ENCODE data around the gene SFXN5. TPM values are rescaled to one million over a fixed set of nuclear protein-coding genes. Genes with fewer than 3 reads are reported as not detected.
"Not testable (repeated sequence)": the region's sequence is repeated elsewhere in the genome, so short reads cannot be mapped to it uniquely, and the experiment has no call there.

SFXN5 gene
- total RNA-seq, 2 donors from 2014 or later: 27.3 to 32.4 TPM

DNA sequence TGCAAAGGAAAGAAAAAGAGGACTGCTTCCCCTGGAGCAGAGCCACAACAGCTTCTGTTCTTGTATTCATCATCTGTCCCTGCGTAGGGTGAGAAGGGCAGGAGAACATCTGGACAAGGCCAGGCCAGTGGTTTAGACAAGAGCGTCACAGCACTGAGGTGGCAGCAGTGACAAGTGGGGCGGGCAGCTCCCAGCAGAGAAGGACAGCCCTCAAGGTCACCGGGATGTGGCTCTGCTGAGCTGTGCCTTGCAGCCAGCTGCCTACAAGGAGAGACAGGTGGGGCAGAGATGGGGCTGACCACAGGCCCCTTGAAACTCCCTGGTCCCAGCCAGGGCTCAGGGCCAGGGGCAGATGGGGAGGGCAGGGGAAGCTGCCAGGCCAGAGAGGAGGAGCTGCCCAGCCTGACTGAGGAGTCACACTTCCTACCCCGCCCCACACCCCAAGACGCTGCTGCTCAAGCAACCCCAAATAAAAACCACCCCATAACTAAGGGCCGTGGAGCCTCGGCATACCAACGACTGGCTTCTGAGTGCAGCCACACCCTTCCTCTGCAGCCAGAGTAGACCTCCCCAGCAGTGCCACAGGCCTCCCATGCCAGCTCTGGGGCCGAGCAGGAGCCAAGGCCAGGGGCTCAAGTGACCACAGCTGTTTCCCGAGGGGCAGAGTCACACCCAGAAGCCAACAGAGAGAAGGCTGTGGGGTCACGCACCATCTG is 35.9 kb upstream of the SFXN5 start:
- ATAC-seq (peak; percentile 36 to 50), DNase-seq (ENCODE audit: low spot score) (no peak)
- peaks cover 25 to 34% of the 10 kb centered on the region in 2 donors for H3K4me1 Mint-ChIP-seq (ENCODE audit: low read depth in 2 of 2)
- peak overlapping the region in 1 of 2 donors; percentile 26 for H3K27ac Mint-ChIP-seq
- no peaks in the 10 kb centered on the region for H3K36me3 Mint-ChIP-seq
- peaks cover 0 to 3% of the 10 kb centered on the region in 2 donors for H3K27me3 Mint-ChIP-seq
- no peaks in the 10 kb centered on the region for H3K9me3 Mint-ChIP-seq
- H3K4me3 Mint-ChIP-seq: peak overlapping the region; percentile 63

- Mint-ChIP-seq H3K4me3 (peak overlapping the region; percentile 63), H3K27ac (peak overlapping the region in 1 of 2 donors; percentile 26), H3K27me3 (peaks cover 0 to 3% of the 10 kb centered on the region in 2 donors), H3K9me3 (no peaks in the 10 kb centered on the region), H3K4me1 (ENCODE audit: low read depth in 2 of 2) (peaks cover 21 to 31% of the 10 kb centered on the region in 2 donors), H3K36me3 (no peaks in the 10 kb centered on the region)
- ATAC-seq (no peak), DNase-seq (ENCODE audit: low spot score) (no peak)
Observed at GRCh38 chr2:73106791-73107190, 35.3 kb upstream of the SFXN5 start.

GRCh38 chr2:73105511-73105971 is 34.0 kb upstream of the SFXN5 start:
- Mint-ChIP-seq H3K9me3 (no peaks in the 10 kb centered on the region), H3K27me3 (peaks cover 0 to under 1% of the 10 kb centered on the region in 2 donors), H3K27ac (no peak overlapping the region), H3K4me1 (ENCODE audit: low read depth in 2 of 2) (peaks cover 19 to 26% of the 10 kb centered on the region in 2 donors), H3K36me3 (no peaks in the 10 kb centered on the region), H3K4me3 (no peak overlapping the region)
- ATAC-seq (no peak), DNase-seq (ENCODE audit: low spot score) (no peak)

- DNase-seq (ENCODE audit: low spot score) (no peak), ATAC-seq (no peak)
- no peak overlapping the region for H3K4me3 Mint-ChIP-seq
- H3K36me3 Mint-ChIP-seq: no peaks in the 10 kb centered on the region
- H3K27me3 Mint-ChIP-seq: no peaks in the 10 kb centered on the region
- H3K9me3 Mint-ChIP-seq: no peaks in the 10 kb centered on the region
- H3K27ac Mint-ChIP-seq: no peak overlapping the region
- H3K4me1 Mint-ChIP-seq (ENCODE audit: low read depth in 2 of 2): peaks cover 19 to 25% of the 10 kb centered on the region in 2 donors
Observed at GRCh38 chr2:73104933-73105332, 33.4 kb upstream of the SFXN5 start.

DNA sequence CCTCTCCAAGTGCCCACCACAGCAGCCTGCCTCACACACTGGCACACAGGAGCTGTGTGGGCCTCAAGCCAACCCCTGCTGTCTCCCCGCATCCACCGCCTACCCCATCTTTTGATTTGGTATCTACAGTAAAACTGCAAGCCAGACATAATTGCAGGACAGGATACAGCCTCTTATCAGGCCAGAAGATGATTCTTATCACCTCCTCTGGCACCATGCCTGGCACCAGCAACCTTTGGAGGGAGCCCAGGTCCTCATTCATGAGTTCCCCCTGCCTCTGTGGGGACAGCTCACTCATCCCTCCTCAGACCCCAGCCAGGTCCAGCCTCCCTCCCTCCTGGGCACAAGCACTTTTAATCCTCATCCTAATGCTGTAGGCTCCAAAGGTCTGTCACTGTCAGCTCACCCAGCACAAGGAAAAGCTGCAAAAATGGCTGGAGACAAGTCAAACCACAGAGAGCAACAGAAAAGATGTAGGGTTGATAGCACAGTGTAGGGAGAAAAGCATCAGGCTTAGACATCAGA is 31.6 kb upstream of the SFXN5 start:
- Mint-ChIP-seq H3K36me3 (no peaks in the 10 kb centered on the region), H3K27me3 (no peaks in the 10 kb centered on the region), H3K27ac (no peak overlapping the region), H3K4me1 (ENCODE audit: low read depth in 2 of 2) (peaks cover 15 to 21% of the 10 kb centered on the region in 2 donors), H3K4me3 (no peak overlapping the region), H3K9me3 (no peaks in the 10 kb centered on the region)
- DNase-seq (ENCODE audit: low spot score) (no peak), ATAC-seq (no peak)

GRCh38 chr2:73101626-73102256 is 30.2 kb upstream of the SFXN5 start:
- ATAC-seq (no peak), DNase-seq (ENCODE audit: low spot score) (no peak)
- H3K36me3 Mint-ChIP-seq: no peaks in the 10 kb centered on the region
- H3K4me1 Mint-ChIP-seq (ENCODE audit: low read depth in 2 of 2): peaks cover 3 to 9% of the 10 kb centered on the region in 2 donors
- no peak overlapping the region for H3K4me3 Mint-ChIP-seq
- H3K27ac Mint-ChIP-seq: no peak overlapping the region
- H3K27me3 Mint-ChIP-seq: no peaks in the 10 kb centered on the region
- H3K9me3 Mint-ChIP-seq: no peaks in the 10 kb centered on the region

GRCh38 chr2:73100956-73101355 is 29.4 kb upstream of the SFXN5 start:
- H3K4me3 Mint-ChIP-seq: no peak overlapping the region
- ATAC-seq (no peak), DNase-seq (ENCODE audit: low spot score) (no peak)
- no peaks in the 10 kb centered on the region for H3K9me3 Mint-ChIP-seq
- no peak overlapping the region for H3K27ac Mint-ChIP-seq
- no peaks in the 10 kb centered on the region for H3K27me3 Mint-ChIP-seq
- H3K36me3 Mint-ChIP-seq: no peaks in the 10 kb centered on the region
- H3K4me1 Mint-ChIP-seq (ENCODE audit: low read depth in 2 of 2): peaks cover 6 to 7% of the 10 kb centered on the region in 2 donors

GRCh38 chr2:73099486-73099885 is 28.0 kb upstream of the SFXN5 start:
- DNase-seq (ENCODE audit: low spot score) (no peak), ATAC-seq (no peak)
- Mint-ChIP-seq H3K36me3 (no peaks in the 10 kb centered on the region), H3K4me1 (ENCODE audit: low read depth in 2 of 2) (peaks cover 4 to 7% of the 10 kb centered on the region in 2 donors), H3K4me3 (no peak overlapping the region), H3K27me3 (no peaks in the 10 kb centered on the region), H3K27ac (no peak overlapping the region), H3K9me3 (no peaks in the 10 kb centered on the region)

GRCh38 chr2:73095910-73096309 is 24.4 kb upstream of the SFXN5 start:
- no peak for DNase-seq (ENCODE audit: low spot score)
- ATAC-seq: no peak
- Mint-ChIP-seq H3K9me3 (no peaks in the 10 kb centered on the region), H3K36me3 (no peaks in the 10 kb centered on the region), H3K4me1 (ENCODE audit: low read depth in 2 of 2) (peaks cover 0 to 7% of the 10 kb centered on the region in 2 donors), H3K4me3 (no peak overlapping the region), H3K27ac (no peak overlapping the region), H3K27me3 (no peaks in the 10 kb centered on the region)

GRCh38 chr2:73093601-73094218 is 22.2 kb upstream of the SFXN5 start:
- not testable (repeated sequence) for H3K27me3 Mint-ChIP-seq; H3K4me3 Mint-ChIP-seq; H3K9me3 Mint-ChIP-seq; H3K36me3 Mint-ChIP-seq; H3K27ac Mint-ChIP-seq; ATAC-seq; DNase-seq (ENCODE audit: low spot score); H3K4me1 Mint-ChIP-seq (ENCODE audit: low read depth in 2 of 2)

GRCh38 chr2:73092146-73092783 is 20.8 kb upstream of the SFXN5 start:
- ATAC-seq (no peak), DNase-seq (ENCODE audit: low spot score) (no peak)
- Mint-ChIP-seq H3K27ac (no peak overlapping the region), H3K27me3 (no peaks in the 10 kb centered on the region), H3K36me3 (no peaks in the 10 kb centered on the region), H3K9me3 (no peaks in the 10 kb centered on the region), H3K4me3 (no peak overlapping the region), H3K4me1 (ENCODE audit: low read depth in 2 of 2) (peaks cover 0 to 7% of the 10 kb centered on the region in 2 donors)

GRCh38 chr2:73091696-73092095 is 20.2 kb upstream of the SFXN5 start:
- DNase-seq (ENCODE audit: low spot score) (no peak), ATAC-seq (no peak)
- Mint-ChIP-seq H3K9me3 (no peaks in the 10 kb centered on the region), H3K4me1 (ENCODE audit: low read depth in 2 of 2) (peaks cover 0 to 5% of the 10 kb centered on the region in 2 donors), H3K36me3 (no peaks in the 10 kb centered on the region), H3K27me3 (no peaks in the 10 kb centered on the region), H3K4me3 (no peak overlapping the region), H3K27ac (no peak overlapping the region)

DNA sequence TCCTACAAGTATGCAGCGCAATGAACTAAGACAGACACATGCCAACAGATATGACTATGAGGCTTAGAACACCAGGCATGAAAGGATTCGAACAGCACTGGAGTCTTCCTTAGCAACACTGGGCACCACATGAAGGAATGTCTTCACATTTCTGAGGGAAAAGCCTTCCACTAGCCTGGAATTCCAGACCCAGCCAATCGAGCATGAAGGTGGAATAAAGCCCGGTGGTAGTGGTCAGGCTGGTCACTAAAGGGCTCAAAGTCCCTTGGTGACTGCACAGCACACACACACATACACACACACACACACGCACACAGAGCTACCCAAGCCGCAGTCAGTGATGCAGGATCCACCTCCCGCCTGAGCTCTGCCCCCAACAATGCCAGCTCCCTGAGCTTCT is 19.7 kb upstream of the SFXN5 start:
- DNase-seq (ENCODE audit: low spot score) (no peak), ATAC-seq (no peak)
- Mint-ChIP-seq H3K9me3 (no peaks in the 10 kb centered on the region), H3K36me3 (no peaks in the 10 kb centered on the region), H3K4me3 (no peak overlapping the region), H3K4me1 (ENCODE audit: low read depth in 2 of 2) (no peaks in the 10 kb centered on the region), H3K27ac (no peak overlapping the region), H3K27me3 (no peaks in the 10 kb centered on the region)
